ENCODE results near the gene UNK. TPM values are rescaled to one million over a fixed set of nuclear protein-coding genes. Genes with fewer than 3 reads are reported as not detected.
A peak's percentile ranks its signal among the peaks of the same experiment; 100 is the strongest.
"Not testable (repeated sequence)": the region's sequence is repeated elsewhere in the genome, so short reads cannot be mapped to it uniquely, and the experiment has no call there.

Gene UNK
- total and polyA plus RNA-seq, 2 experiments from 2014 or later, result 22.3 to 26.7 TPM

DNA sequence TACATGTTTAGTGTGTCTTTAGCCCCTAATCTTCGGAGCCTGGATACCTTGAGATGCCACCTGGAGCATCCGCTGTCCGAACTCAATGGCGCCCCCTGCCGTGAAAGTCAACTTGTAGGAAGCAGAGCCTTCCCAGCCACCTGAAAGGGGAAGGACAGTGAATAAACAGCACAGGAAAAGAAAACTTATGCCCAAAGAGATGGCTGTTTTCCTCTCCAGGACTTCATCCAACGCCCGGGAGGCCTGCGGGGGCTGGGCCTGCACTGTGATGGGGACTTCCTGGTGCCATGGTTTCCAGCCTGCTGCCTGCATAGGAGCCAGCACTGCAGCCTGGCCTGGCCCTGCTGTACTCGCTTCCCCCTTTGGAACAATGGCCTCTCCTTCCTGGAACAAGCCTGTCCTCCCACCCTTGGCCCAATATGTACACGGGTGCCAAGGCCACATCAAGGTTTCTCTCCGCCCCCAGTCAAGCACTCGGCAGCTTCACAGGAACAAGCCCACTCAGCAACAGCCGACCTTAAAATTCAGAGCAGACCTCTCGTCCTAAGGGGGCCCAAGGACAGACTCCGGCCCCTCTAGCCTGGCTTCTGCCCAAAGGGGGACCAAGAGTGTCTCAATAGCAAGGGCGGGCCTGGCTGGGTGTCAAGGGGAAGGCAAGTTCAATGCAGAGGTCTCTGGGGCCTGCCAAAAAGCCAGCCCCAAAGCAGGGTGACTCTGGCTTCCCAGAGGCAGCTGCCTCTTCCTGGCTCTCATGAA lies 64.1 kb downstream of the UNK start:
- H3K9me2 ChIP-seq (replicated peaks; ENCODE audit: insufficient read depth), result no peaks in the 10 kb centered on the region
- H3K9me3 ChIP-seq (ENCODE audit: low read depth), result no peaks in the 10 kb centered on the region
- no peak overlapping the region for H2AFZ ChIP-seq
- H3K27me3 ChIP-seq, result no peaks in the 10 kb centered on the region
- peaks cover 22% of the 10 kb centered on the region for H3K4me1 ChIP-seq (ENCODE audit: insufficient read depth)
- H3K36me3 ChIP-seq (replicated peaks; ENCODE audit: insufficient read depth, low read depth), result no peaks in the 10 kb centered on the region
- DNase-seq (ENCODE audit: low spot score), result peak; percentile 86
- no peak overlapping the region for H3K4me2 ChIP-seq
- H3K79me2 ChIP-seq, result peaks cover 16% of the 10 kb centered on the region
- H3K4me3 ChIP-seq, result no peak overlapping the region
- TF ChIP-seq EZH2phosphoT487 (IDR thresholded peaks at IDR 0.05; ENCODE audit: low read depth, severe bottlenecking, unreplicated experiment), result no peak
- TF ChIP-seq, protein P1, sequence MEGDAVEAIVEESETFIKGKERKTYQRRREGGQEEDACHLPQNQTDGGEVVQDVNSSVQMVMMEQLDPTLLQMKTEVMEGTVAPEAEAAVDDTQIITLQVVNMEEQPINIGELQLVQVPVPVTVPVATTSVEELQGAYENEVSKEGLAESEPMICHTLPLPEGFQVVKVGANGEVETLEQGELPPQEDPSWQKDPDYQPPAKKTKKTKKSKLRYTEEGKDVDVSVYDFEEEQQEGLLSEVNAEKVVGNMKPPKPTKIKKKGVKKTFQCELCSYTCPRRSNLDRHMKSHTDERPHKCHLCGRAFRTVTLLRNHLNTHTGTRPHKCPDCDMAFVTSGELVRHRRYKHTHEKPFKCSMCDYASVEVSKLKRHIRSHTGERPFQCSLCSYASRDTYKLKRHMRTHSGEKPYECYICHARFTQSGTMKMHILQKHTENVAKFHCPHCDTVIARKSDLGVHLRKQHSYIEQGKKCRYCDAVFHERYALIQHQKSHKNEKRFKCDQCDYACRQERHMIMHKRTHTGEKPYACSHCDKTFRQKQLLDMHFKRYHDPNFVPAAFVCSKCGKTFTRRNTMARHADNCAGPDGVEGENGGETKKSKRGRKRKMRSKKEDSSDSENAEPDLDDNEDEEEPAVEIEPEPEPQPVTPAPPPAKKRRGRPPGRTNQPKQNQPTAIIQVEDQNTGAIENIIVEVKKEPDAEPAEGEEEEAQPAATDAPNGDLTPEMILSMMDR (IDR thresholded peaks at IDR 0.05; ENCODE audit: poor library complexity), result peak; percentile 61
- H3K27ac ChIP-seq, result no peak overlapping the region
- WGBS (ENCODE audit: low lambda C conversion rate, missing lambda C conversion rate), result 64% methylated on average over 16 of the region's 16 CpGs
- no peaks in the 10 kb centered on the region for H4K20me1 ChIP-seq (ENCODE audit: insufficient read depth, poor library complexity, severe bottlenecking)

DNA sequence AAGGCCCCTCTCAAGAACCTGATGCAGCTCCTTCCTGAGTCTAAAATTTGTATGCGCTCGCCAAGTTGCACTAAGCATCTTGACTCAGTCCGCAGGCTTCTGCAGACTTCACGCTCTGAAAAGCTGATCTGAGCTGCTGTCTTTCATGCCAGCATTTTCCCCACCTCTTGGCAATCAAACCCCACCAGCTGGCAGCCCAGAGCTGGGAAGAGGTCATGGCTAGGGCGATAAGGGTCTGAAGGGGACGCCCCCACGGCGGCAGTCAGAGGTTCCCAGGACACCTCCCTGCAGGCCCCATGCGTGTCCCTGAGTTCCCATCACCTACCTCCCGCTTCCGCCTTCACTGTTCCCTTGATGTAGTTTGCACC lies 64.7 kb downstream of the UNK start:
- Histone ChIP-seq H3K79me2 (peaks cover 19% of the 10 kb centered on the region), H3K27me3 (no peaks in the 10 kb centered on the region), H3K36me3 (replicated peaks; ENCODE audit: insufficient read depth, low read depth) (no peaks in the 10 kb centered on the region), H3K9me2 (replicated peaks; ENCODE audit: insufficient read depth) (no peaks in the 10 kb centered on the region), H4K20me1 (ENCODE audit: insufficient read depth, poor library complexity, severe bottlenecking) (no peaks in the 10 kb centered on the region), H3K4me1 (ENCODE audit: insufficient read depth) (peaks cover 21% of the 10 kb centered on the region), H3K27ac (no peak overlapping the region), H2AFZ (no peak overlapping the region), H3K4me3 (no peak overlapping the region), H3K9me3 (ENCODE audit: low read depth) (no peaks in the 10 kb centered on the region), H3K4me2 (no peak overlapping the region)
- DNase-seq (ENCODE audit: low spot score), result no peak
- 97% methylated on average over 11 of the region's 11 CpGs for WGBS (ENCODE audit: low lambda C conversion rate, missing lambda C conversion rate)
- TF ChIP-seq, protein P1 (IDR thresholded peaks at IDR 0.05; ENCODE audit: poor library complexity), result no peak
- TF ChIP-seq EZH2phosphoT487 (IDR thresholded peaks at IDR 0.05; ENCODE audit: low read depth, severe bottlenecking, unreplicated experiment), result no peak

DNA sequence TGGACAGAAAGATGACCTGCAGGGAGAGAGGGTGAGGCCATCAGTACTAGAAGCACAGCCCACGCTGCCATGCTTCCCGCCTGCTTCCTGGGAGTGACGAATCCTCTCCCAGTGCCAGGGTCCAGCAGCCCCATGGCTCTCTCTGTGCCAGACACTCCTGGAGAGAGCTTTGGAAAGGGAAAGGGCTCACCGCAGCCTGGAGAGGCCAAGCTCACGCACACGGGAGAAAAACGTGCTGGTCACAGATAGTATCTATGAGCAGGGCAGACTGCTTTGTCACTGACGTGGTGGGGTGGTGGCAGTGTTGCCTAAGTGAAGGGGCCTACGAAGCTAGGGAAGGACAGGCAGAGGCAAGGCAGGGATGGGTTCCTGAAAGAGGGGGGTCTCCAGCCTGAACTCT lies 65.1 kb downstream of the UNK start:
- WGBS (ENCODE audit: low lambda C conversion rate, missing lambda C conversion rate), result 95% methylated on average over 9 of the region's 9 CpGs
- no peak overlapping the region for H3K4me2 ChIP-seq
- no peaks in the 10 kb centered on the region for H3K27me3 ChIP-seq
- H3K9me3 ChIP-seq (ENCODE audit: low read depth), result no peaks in the 10 kb centered on the region
- no peak overlapping the region for H3K27ac ChIP-seq
- TF ChIP-seq EZH2 (IDR thresholded peaks at IDR 0.05; ENCODE audit: borderline replicate concordance) (no peak), EZH2phosphoT487 (IDR thresholded peaks at IDR 0.05; ENCODE audit: low read depth, severe bottlenecking, unreplicated experiment) (no peak)
- peaks cover 24% of the 10 kb centered on the region for H3K79me2 ChIP-seq
- no peak overlapping the region for H2AFZ ChIP-seq
- H3K4me3 ChIP-seq, result no peak overlapping the region
- peak; percentile 2 for DNase-seq (ENCODE audit: low spot score)
- H3K36me3 ChIP-seq (replicated peaks; ENCODE audit: insufficient read depth, low read depth), result no peaks in the 10 kb centered on the region
- no peaks in the 10 kb centered on the region for H4K20me1 ChIP-seq (ENCODE audit: insufficient read depth, poor library complexity, severe bottlenecking)
- H3K9me2 ChIP-seq (replicated peaks; ENCODE audit: insufficient read depth), result no peaks in the 10 kb centered on the region
- peaks cover 16% of the 10 kb centered on the region for H3K4me1 ChIP-seq (ENCODE audit: insufficient read depth)

DNA sequence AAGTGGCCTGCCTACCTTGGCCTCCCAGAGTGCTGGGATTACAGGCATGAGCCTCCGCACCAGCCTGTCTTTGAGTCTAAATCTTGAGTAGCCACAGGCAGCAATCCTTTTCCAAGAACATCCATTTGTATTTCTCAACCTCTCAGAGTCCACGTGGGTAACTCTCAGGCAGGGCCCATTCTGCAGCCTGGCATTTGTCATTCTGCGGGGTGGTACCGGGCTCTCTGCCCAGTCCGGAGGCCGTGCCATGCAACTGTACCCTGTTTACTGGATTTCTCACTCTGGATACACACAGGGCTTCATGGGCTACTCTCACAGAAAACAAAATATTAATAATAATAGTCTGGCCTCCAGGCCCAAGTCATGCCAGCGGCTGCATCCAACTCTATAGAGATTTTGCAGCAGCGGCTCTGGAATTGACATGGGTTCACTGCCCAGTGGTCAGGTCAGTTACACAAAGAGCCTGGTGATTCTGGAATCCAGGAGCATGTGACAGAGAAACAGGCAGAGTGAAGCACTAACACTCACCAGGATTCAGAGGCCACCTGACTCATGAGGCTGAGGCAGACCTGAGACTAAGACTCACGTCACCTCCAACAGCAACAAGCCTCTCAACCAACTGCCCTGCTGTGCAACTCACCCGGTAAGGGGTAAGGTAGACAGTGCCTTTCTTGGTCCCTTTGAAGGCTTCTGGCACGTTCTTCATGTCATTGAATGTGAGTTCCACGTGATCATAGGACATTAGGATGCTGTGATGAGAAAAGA lies 66.5 kb downstream of the UNK start:
- Histone ChIP-seq H3K4me1 (ENCODE audit: insufficient read depth) (peaks cover 7% of the 10 kb centered on the region), H3K27me3 (no peaks in the 10 kb centered on the region), H2AFZ (no peak overlapping the region), H3K27ac (no peak overlapping the region), H3K79me2 (peaks cover 24% of the 10 kb centered on the region), H3K36me3 (replicated peaks; ENCODE audit: insufficient read depth, low read depth) (no peaks in the 10 kb centered on the region), H3K9me2 (replicated peaks; ENCODE audit: insufficient read depth) (no peaks in the 10 kb centered on the region), H3K4me3 (no peak overlapping the region), H3K9me3 (ENCODE audit: low read depth) (no peaks in the 10 kb centered on the region), H4K20me1 (ENCODE audit: insufficient read depth, poor library complexity, severe bottlenecking) (no peaks in the 10 kb centered on the region), H3K4me2 (no peak overlapping the region)
- 95% methylated on average over 12 of the region's 12 CpGs for WGBS (ENCODE audit: low lambda C conversion rate, missing lambda C conversion rate)
- DNase-seq (ENCODE audit: low spot score), result no peak
- no peak for TF ChIP-seq EZH2 (IDR thresholded peaks at IDR 0.05; ENCODE audit: borderline replicate concordance)
- TF ChIP-seq EZH2phosphoT487 (IDR thresholded peaks at IDR 0.05; ENCODE audit: low read depth, severe bottlenecking, unreplicated experiment), result no peak

DNA sequence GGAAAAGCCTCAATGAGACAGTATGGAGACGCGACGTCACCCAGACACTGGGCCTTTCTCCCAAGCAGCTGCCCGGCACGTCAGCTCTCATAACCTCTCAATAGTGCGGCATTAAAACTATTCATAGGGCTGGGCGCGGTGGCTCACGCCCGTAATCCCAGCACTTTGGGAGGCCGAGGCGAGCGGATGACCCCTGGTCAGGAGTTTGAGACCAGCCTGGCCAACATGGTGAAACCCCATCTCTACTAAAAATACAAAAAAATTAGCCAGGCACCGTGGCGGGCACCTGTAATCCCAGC lies 67.0 kb downstream of the UNK start:
- not testable (repeated sequence) for H3K4me2 ChIP-seq; H3K4me1 ChIP-seq (ENCODE audit: insufficient read depth); H2AFZ ChIP-seq; H3K27me3 ChIP-seq; H3K36me3 ChIP-seq (replicated peaks; ENCODE audit: insufficient read depth, low read depth); H3K4me3 ChIP-seq; H4K20me1 ChIP-seq (ENCODE audit: insufficient read depth, poor library complexity, severe bottlenecking); DNase-seq (ENCODE audit: low spot score); H3K27ac ChIP-seq; H3K9me3 ChIP-seq (ENCODE audit: low read depth); H3K9me2 ChIP-seq (replicated peaks; ENCODE audit: insufficient read depth)
- 97% methylated on average over 15 of the region's 15 CpGs for WGBS (ENCODE audit: low lambda C conversion rate, missing lambda C conversion rate)
- H3K79me2 ChIP-seq, result peaks cover 24% of the 10 kb centered on the region
